K562 (cell line): ENCODE results near the gene EPB42. TPM values are rescaled to one million over a fixed set of nuclear protein-coding genes. Genes with fewer than 3 reads are reported as not detected.

ENCODE experiments used
- ATF1 ChIP-seq, 2 experiments: fragments of 450-650 bp in 1 of 2; IDR thresholded peaks; 2 replicates each; pipeline ENCODE4 v1.6.1; 2016; ENCODE audit warnings: missing compliant biosample characterization in 1 of 2, missing genetic modification characterization in 1 of 2
- ATF3 ChIP-seq, 2 experiments: fragments of 450-650 bp in 1 of 2; sonication (generic) in 1 of 2; formaldehyde crosslinking in 1 of 2; IDR thresholded peaks in 1 of 2; conservative IDR thresholded peaks in 1 of 2; 2 replicates each; pipeline versions ENCODE4 v1.6.1 to v1.8.1; 2016 to 2023; ENCODE audit warnings: mild to moderate bottlenecking in 2 of 2, moderate library complexity in 2 of 2, inconsistent platforms in 1 of 2, missing genetic modification reagents in 1 of 2
- ATF7 ChIP-seq: fragments of 450-650 bp; IDR thresholded peaks from 2 replicates; pipeline ENCODE4 v1.7.1; 2014; ENCODE audit warnings: mild to moderate bottlenecking, moderate library complexity
- CREM ChIP-seq: IDR thresholded peaks from 2 replicates; pipeline ENCODE4 v1.6.1; 2014; ENCODE audit warnings: antibody characterized with exemption, low read depth
- JUN ChIP-seq, 2 experiments: sonication (generic) in 1 of 2; formaldehyde crosslinking in 1 of 2; IDR thresholded peaks; 2 replicates each; pipeline versions ENCODE4 v1.6.1 to v1.8.0; 2012 to 2022; ENCODE audit warnings: borderline replicate concordance in 2 of 2, mild to moderate bottlenecking in 2 of 2, improper control_type of control experiment in 1 of 2, low read depth in 1 of 2, low read length in 1 of 2, missing genetic modification reagents in 1 of 2
- MGA ChIP-seq: fragments of 450-650 bp; IDR thresholded peaks from 2 replicates; pipeline ENCODE4 v1.6.1; 2016; ENCODE audit warnings: mild to moderate bottlenecking, moderate library complexity
- MTA2 ChIP-seq: fragments of 450-650 bp; IDR thresholded peaks from 2 replicates; pipeline ENCODE4 v1.6.1; 2016; ENCODE audit warnings: low read depth
- PML ChIP-seq: IDR thresholded peaks from 2 replicates; pipeline ENCODE4 v1.6.1; 2012; ENCODE audit warnings: low read length, inconsistent platforms
- POLR2G ChIP-seq: fragments of 200-400 bp; formaldehyde crosslinking; IDR thresholded peaks from 2 replicates; pipeline ENCODE4 v1.6.1; 2017; ENCODE audit warnings: low read depth, mild to moderate bottlenecking, antibody characterized with exemption, low read length, moderate library complexity
- PRDM10 ChIP-seq: fragments of 450-650 bp; IDR thresholded peaks from 2 replicates; pipeline ENCODE4 v1.6.1; 2018; ENCODE audit not compliant: partially characterized antibody
- ZFX ChIP-seq: sonication (generic); formaldehyde crosslinking; IDR thresholded peaks from 2 replicates; pipeline ENCODE4 v1.8.0; 2022; ENCODE audit warnings: mild to moderate bottlenecking, missing genetic modification reagents, moderate library complexity
- polyA plus RNA-seq, 8 experiments: library from polyadenylated mRNA; depleted of rRNA in 4 of 8; stranded (reverse) in 5 of 8; unstranded in 3 of 8; fragments of >200 nt; fragmentation: Nextera tagmentation in 2 of 8; fragmentation: Illumina TruSeq in 1 of 8; extraction: Ambion mirVana in 2 of 8; extraction: Trizol in 1 of 8; gene quantifications; 2 replicates each; pipeline versions ENCODE4 v1.2.1 to v1.2.3, GENCODE V29; 2011 to 2014; ENCODE audit warnings: inconsistent platforms in 1 of 8, missing spikeins in 1 of 8
- total RNA-seq, 7 experiments: library from RNA; depleted of rRNA in 6 of 7; stranded (reverse); fragments of >200 nt in 6 of 7; fragmentation: Illumina TruSeq in 2 of 7; extraction: Trizol in 2 of 7; gene quantifications; 2 replicates each; pipeline versions ENCODE4 v1.2.1 to v1.2.3, GENCODE V29; 2011 to 2021; ENCODE audit warnings: low replicate concordance in 1 of 7

EPB42 gene
- total and polyA plus RNA-seq, 9 of the 15 experiments (the other 6 are each of a cell fraction or from before 2014, with no cell fraction given) = 0.38 to 2.3 (median 1.4) TPM

GRCh38 chr15:43169888-43170287 lies 50.9 kb downstream of the EPB42 start (continued):
- no peak for TF ChIP-seq MGA
- no peak for TF ChIP-seq PRDM10
- peak; percentile 18; the same call in 1 of the 2 replicates for TF ChIP-seq ATF3 (IDR thresholded peaks at IDR 0.05)
- no peak for TF ChIP-seq ATF3 (CRISPR knock-in tag; conservative IDR thresholded peaks at IDR 0.05)
- TF ChIP-seq ZFX (CRISPR knock-in tag) = peak; percentile 29
- TF ChIP-seq CREM = peak; percentile 35; the same call in 1 of the 2 replicates
- TF ChIP-seq MTA2 = 0 out of 2 replicates have a peak, but pooled peaks have one; percentile 44
- no peak for TF ChIP-seq POLR2G
- TF ChIP-seq ATF1 (CRISPR knock-in tag; IDR thresholded peaks at IDR 0.05) = no peak
- peak; percentile 36; the same call in 1 of the 2 replicates for TF ChIP-seq ATF1 (tag; IDR thresholded peaks at IDR 0.05)
- 0 out of 2 replicates have a peak, but pooled peaks have one; percentile 29 for TF ChIP-seq JUN (IDR thresholded peaks at IDR 0.05; ENCODE audit: borderline replicate concordance, low read depth, low read length)
- TF ChIP-seq JUN (CRISPR knock-in tag; IDR thresholded peaks at IDR 0.05; ENCODE audit: borderline replicate concordance) = no peak
- 0 out of 2 replicates have a peak, but pooled peaks have one; percentile 20 for TF ChIP-seq ATF7
- no peak for TF ChIP-seq PML
